GM21360 (cell line): Measurements from ENCODE around the gene DARS1.

Experiments
- ATAC-seq: cut with Tn5 transposase; IDR thresholded peaks from one replicate; pipeline ENCODE4 v1.9.1; 2021; ENCODE audit warnings: mild to moderate bottlenecking, moderate library complexity; ENCODE audit not compliant: unreplicated experiment

The DARS1 gene

GRCh38 chr2:135985018-135985825 is at the start of gene DARS1:
Gene DARS1, minus strand, starts transcription at chr2:135985626. Its CDS starts 158 bp downstream, at chr2:135985468.
- peak; percentile 81 for ATAC-seq

- no peak for ATAC-seq
These were observed 49.2 kb upstream of the DARS1 start for GRCh38 chr2:136034629-136035028.

GRCh38 chr2:136032817-136033535 is 47.5 kb upstream of the DARS1 start:
- no peak for ATAC-seq

- no peak for ATAC-seq
These were observed 46.8 kb upstream of the DARS1 start for GRCh38 chr2:136032192-136032591.

- no peak for ATAC-seq
These were observed 46.3 kb upstream of the DARS1 start for GRCh38 chr2:136031711-136032110.

GRCh38 chr2:136030406-136030805 is 45.0 kb upstream of the DARS1 start:
- no peak for ATAC-seq

GRCh38 chr2:136029149-136029548 is 43.7 kb upstream of the DARS1 start:
- ATAC-seq, result peak; percentile 68

GRCh38 chr2:136028001-136028400 is 42.6 kb upstream of the DARS1 start:
- ATAC-seq, result no peak

GRCh38 chr2:136027112-136027511 is 41.7 kb upstream of the DARS1 start:
- ATAC-seq, result no peak

- ATAC-seq, result peak; percentile 65
These were observed 39.9 kb upstream of the DARS1 start for GRCh38 chr2:136025057-136025973.

GRCh38 chr2:136024616-136025015 is 39.2 kb upstream of the DARS1 start:
- ATAC-seq, result no peak

GRCh38 chr2:136024185-136024584 is 38.8 kb upstream of the DARS1 start:
- ATAC-seq, result no peak

GRCh38 chr2:136023416-136023815 is 38.0 kb upstream of the DARS1 start:
- no peak for ATAC-seq

GRCh38 chr2:136022396-136023146 is 37.1 kb upstream of the DARS1 start:
- ATAC-seq, result no peak

- no peak for ATAC-seq
These were observed 36.5 kb upstream of the DARS1 start for GRCh38 chr2:136021976-136022375.

GRCh38 chr2:136021406-136021805 is 36.0 kb upstream of the DARS1 start:
- ATAC-seq, result no peak

GRCh38 chr2:136020831-136021230 is 35.4 kb upstream of the DARS1 start:
- ATAC-seq, result no peak

GRCh38 chr2:136019825-136020224 is 34.4 kb upstream of the DARS1 start:
- no peak for ATAC-seq

GRCh38 chr2:136019306-136019705 is 33.9 kb upstream of the DARS1 start:
- peak; percentile 75 for ATAC-seq

GRCh38 chr2:136017786-136018185 is 32.4 kb upstream of the DARS1 start:
- ATAC-seq, result no peak
